Keratinocyte (primary cell): Measurements from ENCODE around the gene SYF2.

Source experiments
- CTCF ChIP-seq, 3 experiments: IDR thresholded peaks in 1 of 3; conservative IDR thresholded peaks in 1 of 3; optimal IDR thresholded peaks in 1 of 3; 2 replicates in 2 of 3; 3 replicates in 1 of 3; pipeline versions ENCODE3 to v1.5.1; 2011; ENCODE audit warnings: low read length in 3 of 3, mild to moderate bottlenecking in 3 of 3, moderate library complexity in 2 of 3, control low read depth in 1 of 3, inconsistent platforms in 1 of 3; ENCODE audit not compliant: insufficient read depth in 2 of 3; ENCODE audit errors: extremely low read depth in 1 of 3
- EZH2 ChIP-seq: IDR thresholded peaks from one replicate; pipeline ENCODE4 v1.6.1; 2012; ENCODE audit warnings: inconsistent platforms, mild to moderate bottlenecking, low read length, moderate library complexity

- TF ChIP-seq CTCF (optimal IDR thresholded peaks at IDR 0.05 in 1 of 3, IDR thresholded peaks at IDR 0.05 in 1 of 3, conservative IDR thresholded peaks at IDR 0.05 in 1 of 3; ENCODE audit: extremely low read depth in 1 of 3, insufficient read depth in 2 of 3, low read length in 3 of 3) (no peak), EZH2 (no peak)
Measured at GRCh38 chr1:25174363-25174729, 58.0 kb downstream of the SYF2 start.
